NCI-H146 treated with DMSO at 0.1 percent for 48 hours (cell line): ENCODE measurements around the gene NSF.
"Not testable (repeated sequence)": the region's sequence is repeated elsewhere in the genome, so short reads cannot be mapped to it uniquely, and the experiment has no call there.

Experiments
- DNase-seq: peaks from one replicate; lab custom pipeline; 2025; ENCODE audit not compliant: unreplicated experiment; lab: John Stamatoyannopoulos, UW

The NSF gene

GRCh38 chr17:46756081-46756735, 165.7 kb downstream of the NSF start:
- no peak for DNase-seq

- no peak for DNase-seq
Measured at GRCh38 chr17:46756861-46757260, 166.4 kb downstream of the NSF start.

GRCh38 chr17:46757588-46757987, 167.1 kb downstream of the NSF start:
- DNase-seq: not testable (repeated sequence)

- DNase-seq: no peak
Measured at GRCh38 chr17:46758614-46759013, 168.1 kb downstream of the NSF start.

GRCh38 chr17:46759141-46759540, 168.7 kb downstream of the NSF start:
- no peak for DNase-seq

GRCh38 chr17:46763416-46763815, 172.9 kb downstream of the NSF start:
- no peak for DNase-seq

GRCh38 chr17:46764000-46764708, 173.7 kb downstream of the NSF start:
- DNase-seq: no peak

GRCh38 chr17:46764709-46765401, 174.4 kb downstream of the NSF start:
- DNase-seq: no peak

- DNase-seq: no peak
Measured at GRCh38 chr17:46765453-46765852, 175.0 kb downstream of the NSF start.

GRCh38 chr17:46766493-46767491, 176.3 kb downstream of the NSF start:
- no peak for DNase-seq

- no peak for DNase-seq
Measured at GRCh38 chr17:46768540-46768870, 178.0 kb downstream of the NSF start.

GRCh38 chr17:46768896-46769295, 178.4 kb downstream of the NSF start:
- DNase-seq: not testable (repeated sequence)

GRCh38 chr17:46769531-46770438, 179.3 kb downstream of the NSF start:
- no peak for DNase-seq

- no peak for DNase-seq
Measured at GRCh38 chr17:46770439-46770817, 180.0 kb downstream of the NSF start.

- DNase-seq: no peak
Measured at GRCh38 chr17:46770818-46771560, 180.5 kb downstream of the NSF start.

GRCh38 chr17:46771561-46772474, 181.3 kb downstream of the NSF start:
- no peak for DNase-seq

- peak; percentile 64 for DNase-seq
Measured at GRCh38 chr17:46772475-46773220, 182.2 kb downstream of the NSF start.

- DNase-seq: no peak
Measured at GRCh38 chr17:46773221-46773605, 182.7 kb downstream of the NSF start.
